GM23338 (cell line): ENCODE results near the gene USP37. TPM values are rescaled to one million over a fixed set of nuclear protein-coding genes. Genes with fewer than 3 reads are reported as not detected.

Source experiments
- ATAC-seq: fragments of 200-7000 bp; cut with Tn5 transposase; 3 replicates; pipeline ENCODE4 v1.9.1; 2020
- DNase-seq: peaks from one replicate; pipeline ENCODE4 v3.0.0-alpha.2; 2015; ENCODE audit warnings: low spot score
- H2AFZ ChIP-seq: fragments of 200-600 bp; sonication (generic); 2 replicates; pipeline ENCODE4 v1.8.0; 2016; ENCODE audit warnings: antibody characterized with exemption, mild to moderate bottlenecking, moderate library complexity
- H3F3A ChIP-seq: fragments of 200-600 bp; sonication (generic); replicated peaks from 2 replicates; pipeline ENCODE4 v1.8.0; 2017; ENCODE audit warnings: antibody characterized with exemption, mixed run types, low read depth
- H3K27ac ChIP-seq: fragments of 200-600 bp; sonication (generic); 2 replicates; pipeline ENCODE4 v1.6.1; 2016; ENCODE audit warnings: low read depth
- H3K27me3 ChIP-seq: fragments of 200-600 bp; sonication (generic); 2 replicates; pipeline ENCODE4 v1.8.0; 2016; ENCODE audit warnings: mild to moderate bottlenecking, mixed run types, moderate library complexity; ENCODE audit not compliant: insufficient read depth
- H3K36me3 ChIP-seq: fragments of 200-600 bp; sonication (generic); 2 replicates; pipeline ENCODE4 v1.8.0; 2016; ENCODE audit warnings: mild to moderate bottlenecking; ENCODE audit not compliant: insufficient read depth
- H3K4me1 ChIP-seq: fragments of 200-600 bp; sonication (generic); 2 replicates; pipeline ENCODE4 v1.8.0; 2016; ENCODE audit warnings: mild to moderate bottlenecking, moderate library complexity; ENCODE audit not compliant: insufficient read depth
- H3K4me2 ChIP-seq: fragments of 200-600 bp; sonication (generic); 2 replicates; pipeline ENCODE4 v1.7.1; 2017; ENCODE audit warnings: mixed run types
- H3K4me3 ChIP-seq: fragments of 200-600 bp; sonication (generic); 2 replicates; pipeline ENCODE4 v1.6.1; 2016; ENCODE audit warnings: mixed run types
- H3K79me2 ChIP-seq: fragments of 200-600 bp; sonication (generic); replicated peaks from 2 replicates; pipeline ENCODE4 v1.8.0; 2017; ENCODE audit warnings: mild to moderate bottlenecking; ENCODE audit not compliant: insufficient read depth
- H3K9me2 ChIP-seq: fragments of 200-600 bp; sonication (generic); 2 replicates; pipeline ENCODE4 v1.8.0; 2017; ENCODE audit not compliant: insufficient read depth
- H4K20me1 ChIP-seq: fragments of 200-600 bp; sonication (generic); replicated peaks from 2 replicates; pipeline ENCODE4 v1.8.0; 2017; ENCODE audit warnings: mild to moderate bottlenecking; ENCODE audit not compliant: insufficient read depth
- H3K27ac Mint-ChIP-seq: 2 replicates; pipeline ENCODE4 v1.8.0; 2020; ENCODE audit warnings: inconsistent platforms, mild to moderate bottlenecking, moderate library complexity, mixed read lengths
- H3K27me3 Mint-ChIP-seq: 3 replicates; pipeline ENCODE4 v1.8.0; 2022; ENCODE audit warnings: low read depth, mild to moderate bottlenecking, moderate library complexity, mixed read lengths, inconsistent platforms; ENCODE audit not compliant: insufficient read depth, poor library complexity
- H3K36me3 Mint-ChIP-seq: 3 replicates; pipeline ENCODE4 v1.8.0; 2021; ENCODE audit warnings: low read depth, mild to moderate bottlenecking, inconsistent platforms, moderate library complexity, mixed read lengths
- H3K4me1 Mint-ChIP-seq: 3 replicates; pipeline ENCODE4 v1.8.0; 2020; ENCODE audit warnings: mild to moderate bottlenecking, inconsistent platforms, mixed read lengths
- H3K4me3 Mint-ChIP-seq: 3 replicates; pipeline ENCODE4 v1.8.0; 2021; ENCODE audit warnings: moderate library complexity, mild to moderate bottlenecking, inconsistent platforms, mixed read lengths
- H3K9me3 Mint-ChIP-seq: 3 replicates; pipeline ENCODE4 v1.8.0; 2020; ENCODE audit warnings: moderate library complexity, mild to moderate bottlenecking, inconsistent platforms, mixed read lengths
- CREB1 ChIP-seq: fragments of 250-450 bp; sonication (Bioruptor Pico); IDR thresholded peaks from 2 replicates; pipeline ENCODE4 v1.5.0; 2020; ENCODE audit warnings: low read depth, mild to moderate bottlenecking, moderate library complexity
- EZH2 ChIP-seq: fragments of 200-600 bp; sonication (generic); IDR thresholded peaks from one replicate; pipeline ENCODE4 v1.8.0; 2017; ENCODE audit warnings: antibody characterized with exemption, mild to moderate bottlenecking, low read depth; ENCODE audit not compliant: unreplicated experiment
- EZH2phosphoT487 ChIP-seq: fragments of 200-600 bp; sonication (generic); IDR thresholded peaks from one replicate; pipeline ENCODE4 v1.8.1; 2018; ENCODE audit warnings: antibody characterized with exemption; ENCODE audit not compliant: unreplicated experiment
- JUNB ChIP-seq: IDR thresholded peaks from one replicate; pipeline ENCODE4 v1.6.1; 2016; ENCODE audit warnings: antibody characterized with exemption; ENCODE audit not compliant: unreplicated experiment
- NANOG ChIP-seq: IDR thresholded peaks from 2 replicates; pipeline ENCODE4 v1.6.1; 2016; ENCODE audit warnings: antibody characterized with exemption, borderline replicate concordance
- POLR2AphosphoS5 ChIP-seq: IDR thresholded peaks from 2 replicates; pipeline ENCODE4 v1.6.1; 2016; ENCODE audit warnings: antibody characterized with exemption, low read depth
- ZNF114 ChIP-seq: fragments of 250-450 bp; sonication (Bioruptor Pico); IDR thresholded peaks from 2 replicates; pipeline ENCODE4 v1.5.0; 2020; ENCODE audit warnings: mild to moderate bottlenecking, moderate library complexity
- polyA plus RNA-seq: library from polyadenylated mRNA; unstranded; fragments of >200 nt; fragmentation: Nextera tagmentation; extraction: Ambion mirVana; gene quantifications from 2 replicates; pipeline ENCODE4 v1.2.1, GENCODE V29; 2016
- total RNA-seq: library from RNA; depleted of rRNA; stranded (reverse); fragments of >200 nt; shearing (Covaris generic); gene quantifications from 2 replicates; pipeline ENCODE4 v1.2.3, GENCODE V29; 2014
- TF ChIP-seq, protein P1 (sequence below): IDR thresholded peaks from one replicate; pipeline ENCODE4 v1.6.1; 2018; ENCODE audit warnings: antibody characterized with exemption; ENCODE audit not compliant: unreplicated experiment
- TF ChIP-seq, protein P2 (sequence below): fragments of 250-450 bp; sonication (Bioruptor Pico); IDR thresholded peaks from 2 replicates; pipeline ENCODE4 v1.5.0; 2020; ENCODE audit warnings: mild to moderate bottlenecking, moderate library complexity
- TF ChIP-seq, protein P3 (sequence below), 2 experiments: fragments of 200-600 bp in 1 of 2; sonication (generic) in 1 of 2; conservative IDR thresholded peaks; 2 replicates each; pipeline versions ENCODE4 v1.5.1 to v1.6.1; 2016 to 2017; ENCODE audit warnings: antibody characterized with exemption in 2 of 2, low read depth in 2 of 2, mild to moderate bottlenecking in 2 of 2, moderate library complexity in 1 of 2

Gene USP37
- total and polyA plus RNA-seq, 2 experiments from 2014 or later, result 8.2 to 21.0 TPM

DNA sequence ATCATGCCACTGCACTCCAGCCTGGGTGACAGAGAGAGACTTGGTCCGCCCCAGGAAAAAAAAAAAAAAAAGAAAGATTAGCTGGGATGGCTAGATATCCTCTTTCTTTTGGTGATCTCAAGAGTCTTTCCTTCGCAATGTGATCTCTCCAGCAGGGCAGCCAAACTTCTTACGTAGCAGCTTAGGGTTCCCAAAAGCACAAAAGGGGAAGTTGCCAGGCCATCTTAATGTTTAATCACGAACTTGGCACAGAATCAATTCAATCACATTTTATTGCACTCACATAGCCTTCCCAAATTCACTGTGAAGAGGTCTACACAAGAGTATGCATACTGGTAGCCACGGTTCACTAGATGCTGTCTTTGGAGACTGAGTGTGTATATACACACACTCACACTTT lies 96.2 kb downstream of the USP37 start (continued):
- TF ChIP-seq, protein P1, sequence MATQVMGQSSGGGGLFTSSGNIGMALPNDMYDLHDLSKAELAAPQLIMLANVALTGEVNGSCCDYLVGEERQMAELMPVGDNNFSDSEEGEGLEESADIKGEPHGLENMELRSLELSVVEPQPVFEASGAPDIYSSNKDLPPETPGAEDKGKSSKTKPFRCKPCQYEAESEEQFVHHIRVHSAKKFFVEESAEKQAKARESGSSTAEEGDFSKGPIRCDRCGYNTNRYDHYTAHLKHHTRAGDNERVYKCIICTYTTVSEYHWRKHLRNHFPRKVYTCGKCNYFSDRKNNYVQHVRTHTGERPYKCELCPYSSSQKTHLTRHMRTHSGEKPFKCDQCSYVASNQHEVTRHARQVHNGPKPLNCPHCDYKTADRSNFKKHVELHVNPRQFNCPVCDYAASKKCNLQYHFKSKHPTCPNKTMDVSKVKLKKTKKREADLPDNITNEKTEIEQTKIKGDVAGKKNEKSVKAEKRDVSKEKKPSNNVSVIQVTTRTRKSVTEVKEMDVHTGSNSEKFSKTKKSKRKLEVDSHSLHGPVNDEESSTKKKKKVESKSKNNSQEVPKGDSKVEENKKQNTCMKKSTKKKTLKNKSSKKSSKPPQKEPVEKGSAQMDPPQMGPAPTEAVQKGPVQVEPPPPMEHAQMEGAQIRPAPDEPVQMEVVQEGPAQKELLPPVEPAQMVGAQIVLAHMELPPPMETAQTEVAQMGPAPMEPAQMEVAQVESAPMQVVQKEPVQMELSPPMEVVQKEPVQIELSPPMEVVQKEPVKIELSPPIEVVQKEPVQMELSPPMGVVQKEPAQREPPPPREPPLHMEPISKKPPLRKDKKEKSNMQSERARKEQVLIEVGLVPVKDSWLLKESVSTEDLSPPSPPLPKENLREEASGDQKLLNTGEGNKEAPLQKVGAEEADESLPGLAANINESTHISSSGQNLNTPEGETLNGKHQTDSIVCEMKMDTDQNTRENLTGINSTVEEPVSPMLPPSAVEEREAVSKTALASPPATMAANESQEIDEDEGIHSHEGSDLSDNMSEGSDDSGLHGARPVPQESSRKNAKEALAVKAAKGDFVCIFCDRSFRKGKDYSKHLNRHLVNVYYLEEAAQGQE, result no peak
- TF ChIP-seq ZNF114 (CRISPR knock-in tag) (no peak), EZH2phosphoT487 (no peak), POLR2AphosphoS5 (no peak)

DNA sequence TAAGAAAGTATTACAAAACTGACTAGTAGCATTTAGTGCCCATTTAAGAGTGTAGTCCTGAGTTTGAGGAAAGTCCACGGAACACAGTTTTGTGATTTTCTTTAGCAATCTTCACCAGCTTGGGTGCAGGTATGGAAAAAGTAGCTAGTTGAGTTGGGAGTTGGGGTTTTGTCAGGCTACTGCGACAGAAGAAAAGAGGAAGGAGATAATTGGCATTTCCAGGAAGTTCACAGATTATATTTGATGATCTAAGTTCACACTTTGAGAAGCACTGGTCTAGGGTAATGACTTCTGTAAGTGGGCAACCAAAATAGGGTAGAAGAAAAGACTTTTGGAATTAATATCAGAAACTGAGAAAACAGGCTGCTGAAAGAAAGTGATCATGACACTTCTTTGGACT lies 97.1 kb downstream of the USP37 start:
- Histone ChIP-seq H3K9me2 (no peaks in the 10 kb centered on the region), H3K27ac (no peak overlapping the region), H3K4me1 (no peaks in the 10 kb centered on the region), H2AFZ (no peak overlapping the region), H3K79me2 (no peaks in the 10 kb centered on the region), H3K4me3 (no peak overlapping the region), H3K27me3 (no peaks in the 10 kb centered on the region), H3F3A (no peaks in the 10 kb centered on the region), H3K4me2 (no peak overlapping the region), H4K20me1 (peaks cover 5% of the 10 kb centered on the region), H3K36me3 (peaks cover 16% of the 10 kb centered on the region)
- Mint-ChIP-seq H3K27me3 (no peaks in the 10 kb centered on the region), H3K36me3 (peaks cover 22% of the 10 kb centered on the region), H3K4me1 (no peaks in the 10 kb centered on the region), H3K27ac (no peak overlapping the region), H3K4me3 (no peak overlapping the region), H3K9me3 (no peaks in the 10 kb centered on the region)
- no peak for ATAC-seq
- no peak for DNase-seq
- TF ChIP-seq EZH2 (no peak), JUNB (no peak), ZNF114 (CRISPR knock-in tag) (no peak), POLR2AphosphoS5 (no peak), NANOG (no peak), CREB1 (CRISPR knock-in tag) (no peak), EZH2phosphoT487 (no peak)
- TF ChIP-seq, protein P2, sequence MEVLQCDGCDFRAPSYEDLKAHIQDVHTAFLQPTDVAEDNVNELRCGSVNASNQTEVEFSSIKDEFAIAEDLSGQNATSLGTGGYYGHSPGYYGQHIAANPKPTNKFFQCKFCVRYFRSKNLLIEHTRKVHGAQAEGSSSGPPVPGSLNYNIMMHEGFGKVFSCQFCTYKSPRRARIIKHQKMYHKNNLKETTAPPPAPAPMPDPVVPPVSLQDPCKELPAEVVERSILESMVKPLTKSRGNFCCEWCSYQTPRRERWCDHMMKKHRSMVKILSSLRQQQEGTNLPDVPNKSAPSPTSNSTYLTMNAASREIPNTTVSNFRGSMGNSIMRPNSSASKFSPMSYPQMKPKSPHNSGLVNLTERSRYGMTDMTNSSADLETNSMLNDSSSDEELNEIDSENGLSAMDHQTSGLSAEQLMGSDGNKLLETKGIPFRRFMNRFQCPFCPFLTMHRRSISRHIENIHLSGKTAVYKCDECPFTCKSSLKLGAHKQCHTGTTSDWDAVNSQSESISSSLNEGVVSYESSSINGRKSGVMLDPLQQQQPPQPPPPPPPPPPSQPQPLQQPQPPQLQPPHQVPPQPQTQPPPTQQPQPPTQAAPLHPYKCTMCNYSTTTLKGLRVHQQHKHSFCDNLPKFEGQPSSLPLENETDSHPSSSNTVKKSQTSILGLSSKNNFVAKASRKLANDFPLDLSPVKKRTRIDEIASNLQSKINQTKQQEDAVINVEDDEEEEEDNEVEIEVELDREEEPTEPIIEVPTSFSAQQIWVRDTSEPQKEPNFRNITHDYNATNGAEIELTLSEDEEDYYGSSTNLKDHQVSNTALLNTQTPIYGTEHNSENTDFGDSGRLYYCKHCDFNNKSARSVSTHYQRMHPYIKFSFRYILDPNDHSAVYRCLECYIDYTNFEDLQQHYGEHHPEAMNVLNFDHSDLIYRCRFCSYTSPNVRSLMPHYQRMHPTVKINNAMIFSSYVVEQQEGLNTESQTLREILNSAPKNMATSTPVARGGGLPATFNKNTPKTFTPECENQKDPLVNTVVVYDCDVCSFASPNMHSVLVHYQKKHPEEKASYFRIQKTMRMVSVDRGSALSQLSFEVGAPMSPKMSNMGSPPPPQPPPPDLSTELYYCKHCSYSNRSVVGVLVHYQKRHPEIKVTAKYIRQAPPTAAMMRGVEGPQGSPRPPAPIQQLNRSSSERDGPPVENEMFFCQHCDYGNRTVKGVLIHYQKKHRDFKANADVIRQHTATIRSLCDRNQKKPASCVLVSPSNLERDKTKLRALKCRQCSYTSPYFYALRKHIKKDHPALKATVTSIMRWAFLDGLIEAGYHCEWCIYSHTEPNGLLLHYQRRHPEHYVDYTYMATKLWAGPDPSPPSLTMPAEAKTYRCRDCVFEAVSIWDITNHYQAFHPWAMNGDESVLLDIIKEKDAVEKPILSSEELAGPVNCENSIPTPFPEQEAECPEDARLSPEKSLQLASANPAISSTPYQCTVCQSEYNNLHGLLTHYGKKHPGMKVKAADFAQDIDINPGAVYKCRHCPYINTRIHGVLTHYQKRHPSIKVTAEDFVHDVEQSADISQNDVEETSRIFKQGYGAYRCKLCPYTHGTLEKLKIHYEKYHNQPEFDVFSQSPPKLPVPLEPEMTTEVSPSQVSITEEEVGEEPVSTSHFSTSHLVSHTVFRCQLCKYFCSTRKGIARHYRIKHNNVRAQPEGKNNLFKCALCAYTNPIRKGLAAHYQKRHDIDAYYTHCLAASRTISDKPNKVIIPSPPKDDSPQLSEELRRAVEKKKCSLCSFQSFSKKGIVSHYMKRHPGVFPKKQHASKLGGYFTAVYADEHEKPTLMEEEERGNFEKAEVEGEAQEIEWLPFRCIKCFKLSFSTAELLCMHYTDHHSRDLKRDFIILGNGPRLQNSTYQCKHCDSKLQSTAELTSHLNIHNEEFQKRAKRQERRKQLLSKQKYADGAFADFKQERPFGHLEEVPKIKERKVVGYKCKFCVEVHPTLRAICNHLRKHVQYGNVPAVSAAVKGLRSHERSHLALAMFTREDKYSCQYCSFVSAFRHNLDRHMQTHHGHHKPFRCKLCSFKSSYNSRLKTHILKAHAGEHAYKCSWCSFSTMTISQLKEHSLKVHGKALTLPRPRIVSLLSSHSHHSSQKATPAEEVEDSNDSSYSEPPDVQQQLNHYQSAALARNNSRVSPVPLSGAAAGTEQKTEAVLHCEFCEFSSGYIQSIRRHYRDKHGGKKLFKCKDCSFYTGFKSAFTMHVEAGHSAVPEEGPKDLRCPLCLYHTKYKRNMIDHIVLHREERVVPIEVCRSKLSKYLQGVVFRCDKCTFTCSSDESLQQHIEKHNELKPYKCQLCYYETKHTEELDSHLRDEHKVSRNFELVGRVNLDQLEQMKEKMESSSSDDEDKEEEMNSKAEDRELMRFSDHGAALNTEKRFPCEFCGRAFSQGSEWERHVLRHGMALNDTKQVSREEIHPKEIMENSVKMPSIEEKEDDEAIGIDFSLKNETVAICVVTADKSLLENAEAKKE (CRISPR knock-in tag), result no peak
- TF ChIP-seq, protein P1, result no peak
- TF ChIP-seq, protein P3, sequence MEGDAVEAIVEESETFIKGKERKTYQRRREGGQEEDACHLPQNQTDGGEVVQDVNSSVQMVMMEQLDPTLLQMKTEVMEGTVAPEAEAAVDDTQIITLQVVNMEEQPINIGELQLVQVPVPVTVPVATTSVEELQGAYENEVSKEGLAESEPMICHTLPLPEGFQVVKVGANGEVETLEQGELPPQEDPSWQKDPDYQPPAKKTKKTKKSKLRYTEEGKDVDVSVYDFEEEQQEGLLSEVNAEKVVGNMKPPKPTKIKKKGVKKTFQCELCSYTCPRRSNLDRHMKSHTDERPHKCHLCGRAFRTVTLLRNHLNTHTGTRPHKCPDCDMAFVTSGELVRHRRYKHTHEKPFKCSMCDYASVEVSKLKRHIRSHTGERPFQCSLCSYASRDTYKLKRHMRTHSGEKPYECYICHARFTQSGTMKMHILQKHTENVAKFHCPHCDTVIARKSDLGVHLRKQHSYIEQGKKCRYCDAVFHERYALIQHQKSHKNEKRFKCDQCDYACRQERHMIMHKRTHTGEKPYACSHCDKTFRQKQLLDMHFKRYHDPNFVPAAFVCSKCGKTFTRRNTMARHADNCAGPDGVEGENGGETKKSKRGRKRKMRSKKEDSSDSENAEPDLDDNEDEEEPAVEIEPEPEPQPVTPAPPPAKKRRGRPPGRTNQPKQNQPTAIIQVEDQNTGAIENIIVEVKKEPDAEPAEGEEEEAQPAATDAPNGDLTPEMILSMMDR (conservative IDR thresholded peaks at IDR 0.05; ENCODE audit: low read depth in 2 of 2), result no peak
